Measurements from ENCODE around the gene SLC39A11. TPM values are rescaled to one million over a fixed set of nuclear protein-coding genes. Genes with fewer than 3 reads are reported as not detected.

SLC39A11 gene, protein sequence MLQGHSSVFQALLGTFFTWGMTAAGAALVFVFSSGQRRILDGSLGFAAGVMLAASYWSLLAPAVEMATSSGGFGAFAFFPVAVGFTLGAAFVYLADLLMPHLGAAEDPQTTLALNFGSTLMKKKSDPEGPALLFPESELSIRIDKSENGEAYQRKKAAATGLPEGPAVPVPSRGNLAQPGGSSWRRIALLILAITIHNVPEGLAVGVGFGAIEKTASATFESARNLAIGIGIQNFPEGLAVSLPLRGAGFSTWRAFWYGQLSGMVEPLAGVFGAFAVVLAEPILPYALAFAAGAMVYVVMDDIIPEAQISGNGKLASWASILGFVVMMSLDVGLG
- 19.4 and 20.0 TPM in 2 replicates for polyA plus RNA-seq (2013)

DNA sequence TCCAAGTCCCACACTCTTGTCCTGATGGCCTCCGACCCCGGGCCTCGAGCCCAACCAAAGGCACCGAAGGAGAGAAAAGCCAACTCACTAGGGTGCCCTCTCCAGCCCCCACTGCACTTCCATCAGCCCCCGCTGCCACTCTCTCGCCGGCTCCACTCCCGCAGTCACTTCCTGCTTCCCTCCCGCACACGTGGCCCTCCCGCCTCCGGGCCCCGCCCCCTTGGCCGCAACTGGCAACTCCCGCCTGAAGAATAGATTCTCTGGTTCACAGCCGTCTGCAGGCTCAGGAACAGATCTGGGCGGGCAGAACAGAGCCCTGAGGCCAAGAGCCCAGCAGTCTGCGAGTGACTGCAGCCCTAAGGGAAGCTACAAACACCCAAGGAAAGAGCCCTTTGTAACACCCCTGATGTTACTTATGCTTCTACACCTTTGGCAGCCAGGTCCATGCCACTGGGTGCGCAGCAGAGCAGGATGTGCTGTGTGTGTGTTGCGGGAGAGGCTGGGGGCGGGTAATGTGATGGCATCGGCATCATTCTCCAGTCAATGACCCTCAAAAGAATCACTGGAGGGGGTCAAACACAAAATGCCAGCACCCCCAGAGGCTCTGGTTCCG lies at the start of gene SLC39A11:
SLC39A11 (minus strand) TSS at position 166 of the 613 bp plus-strand sequence. CDS start 3,924 bp downstream, outside the sequence.
- Histone ChIP-seq H3K79me1 (ENCODE audit: low read length) (peaks cover 4% of the 10 kb centered on the region), H3K4me3 (ENCODE audit: low read depth, low read length) (peak within 1 kb of the TSS; percentile 74), H2AK5ac (ENCODE audit: low read length) (no peak within 1 kb of the TSS), H3K36me3 (ENCODE audit: control insufficient read depth in 1 of 2, insufficient read depth in 2 of 2, low read length in 2 of 2) (peaks cover under 1 to 3% of the 10 kb centered on the region in 2 experiments), H3K23ac (ENCODE audit: low read length) (no peak within 1 kb of the TSS), H3K18ac (ENCODE audit: low read length) (peak within 1 kb of the TSS; percentile 31), H2AFZ (ENCODE audit: insufficient read depth, low read length, poor library complexity) (peak within 1 kb of the TSS; percentile 55), H4K91ac (ENCODE audit: low read depth, low read length) (peak within 1 kb of the TSS; percentile 60), H3K27ac (ENCODE audit: low read depth, low read length) (no peak within 1 kb of the TSS), H4K12ac (ENCODE audit: low read depth, low read length) (peak within 1 kb of the TSS; percentile 44), H2BK120ac (ENCODE audit: insufficient read depth, low read length, poor library complexity) (peak within 1 kb of the TSS; percentile 4), H3K14ac (ENCODE audit: low read length) (peak within 1 kb of the TSS; percentile 41), H4K8ac (ENCODE audit: low read depth, low read length) (peak within 1 kb of the TSS; percentile 86), H3K4me1 (ENCODE audit: control insufficient read depth in 1 of 2, insufficient read depth in 2 of 2, low read length in 2 of 2) (peaks cover 10 to 18% of the 10 kb centered on the region in 2 experiments), H3K79me2 (ENCODE audit: control insufficient read depth, insufficient read depth, low read length, poor library complexity) (peaks cover 2% of the 10 kb centered on the region), H3K9ac (ENCODE audit: low read length) (peak within 1 kb of the TSS; percentile 59), H2BK12ac (ENCODE audit: low read length) (peak within 1 kb of the TSS; percentile 64), H3K9me3 (ENCODE audit: insufficient read depth, low read depth, low read length) (no peaks in the 10 kb centered on the region), H3K4ac (ENCODE audit: low read depth, low read length) (peak within 1 kb of the TSS; percentile 34), H3K4me2 (ENCODE audit: low read length) (peak within 1 kb of the TSS; percentile 81), H2BK5ac (ENCODE audit: low read depth, low read length, poor library complexity) (peak within 1 kb of the TSS; percentile 23), H3K27me3 (ENCODE audit: insufficient read depth, low read length) (no peaks in the 10 kb centered on the region)
- no CpG with 5 or more reads among the region's 23 CpGs for WGBS (ENCODE audit: extremely low coverage, insufficient coverage, insufficient read length)
- peak; percentile 88 to 93 for DNase-seq

DNA sequence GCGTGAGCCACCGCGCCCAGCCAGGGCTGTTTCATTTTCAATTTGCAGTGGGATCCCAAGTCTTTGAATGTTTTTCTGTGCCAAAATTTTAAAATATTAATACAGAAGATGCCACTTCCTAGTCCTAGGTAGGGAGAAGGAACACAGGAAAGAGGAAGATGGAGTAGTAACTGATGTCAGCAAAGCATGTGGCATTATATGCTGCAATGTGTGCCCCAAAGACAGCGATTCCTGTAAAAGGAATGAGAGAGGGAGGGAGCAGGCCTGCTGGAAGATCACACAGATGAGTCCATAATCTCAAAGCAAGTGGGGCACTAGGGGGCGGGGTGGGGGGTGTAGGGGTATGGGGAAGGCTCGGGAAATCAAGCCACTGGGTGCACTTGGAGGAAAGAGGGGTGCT lies 48.9 kb upstream of the SLC39A11 start:
- Histone ChIP-seq H4K8ac (ENCODE audit: low read depth, low read length) (no peak overlapping the region), H4K12ac (ENCODE audit: low read depth, low read length) (no peak overlapping the region), H3K23ac (ENCODE audit: low read length) (no peak overlapping the region), H2BK120ac (ENCODE audit: insufficient read depth, low read length, poor library complexity) (no peak overlapping the region), H3K4me2 (ENCODE audit: low read length) (no peak overlapping the region), H4K91ac (ENCODE audit: low read depth, low read length) (no peak overlapping the region), H3K4me3 (ENCODE audit: low read depth, low read length) (no peak overlapping the region), H3K79me1 (ENCODE audit: low read length) (no peaks in the 10 kb centered on the region), H2AFZ (ENCODE audit: insufficient read depth, low read length, poor library complexity) (no peak overlapping the region), H3K18ac (ENCODE audit: low read length) (no peak overlapping the region), H3K27me3 (ENCODE audit: insufficient read depth, low read length) (no peaks in the 10 kb centered on the region), H2AK5ac (ENCODE audit: low read length) (no peak overlapping the region), H2BK12ac (ENCODE audit: low read length) (no peak overlapping the region), H3K36me3 (ENCODE audit: control insufficient read depth in 1 of 2, insufficient read depth in 2 of 2, low read length in 2 of 2) (no peaks in the 10 kb centered on the region), H3K9me3 (ENCODE audit: insufficient read depth, low read depth, low read length) (peaks cover 5% of the 10 kb centered on the region), H3K4ac (ENCODE audit: low read depth, low read length) (no peak overlapping the region), H3K14ac (ENCODE audit: low read length) (no peak overlapping the region), H3K9ac (ENCODE audit: low read length) (no peak overlapping the region), H3K27ac (ENCODE audit: low read depth, low read length) (no peak overlapping the region), H2BK5ac (ENCODE audit: low read depth, low read length, poor library complexity) (no peak overlapping the region), H3K4me1 (ENCODE audit: control insufficient read depth in 1 of 2, insufficient read depth in 2 of 2, low read length in 2 of 2) (no peaks in the 10 kb centered on the region), H3K79me2 (ENCODE audit: control insufficient read depth, insufficient read depth, low read length, poor library complexity) (no peaks in the 10 kb centered on the region)
- no CpG with 5 or more reads among the region's 6 CpGs for WGBS (ENCODE audit: extremely low coverage, insufficient coverage, insufficient read length)
- DNase-seq = no peak

DNA sequence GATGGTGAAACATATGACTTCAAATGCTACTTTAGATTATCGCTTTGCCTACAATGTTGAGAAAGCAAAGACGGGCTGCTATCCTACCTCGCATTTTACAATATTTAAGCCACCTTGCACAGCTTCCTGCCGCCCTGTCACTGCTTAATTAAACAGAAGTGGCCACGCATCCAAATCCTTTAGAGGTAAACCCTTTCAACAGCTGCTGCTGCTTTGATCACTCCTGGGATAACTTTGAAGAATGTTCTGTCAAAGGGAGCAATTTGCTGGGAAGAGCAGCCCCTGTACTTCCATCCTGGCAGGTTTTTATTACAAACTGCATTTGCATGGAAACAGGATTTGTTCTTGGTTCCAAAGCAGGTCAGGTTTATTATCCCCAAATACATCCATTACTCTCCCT lies 48.1 kb upstream of the SLC39A11 start:
- no peak overlapping the region for H3K14ac ChIP-seq (ENCODE audit: low read length)
- H2BK120ac ChIP-seq (ENCODE audit: insufficient read depth, low read length, poor library complexity) = no peak overlapping the region
- H2AFZ ChIP-seq (ENCODE audit: insufficient read depth, low read length, poor library complexity) = no peak overlapping the region
- no CpG with 5 or more reads among the region's 5 CpGs for WGBS (ENCODE audit: extremely low coverage, insufficient coverage, insufficient read length)
- H4K12ac ChIP-seq (ENCODE audit: low read depth, low read length) = no peak overlapping the region
- H4K91ac ChIP-seq (ENCODE audit: low read depth, low read length) = no peak overlapping the region
- H3K36me3 ChIP-seq (ENCODE audit: control insufficient read depth in 1 of 2, insufficient read depth in 2 of 2, low read length in 2 of 2) = no peaks in the 10 kb centered on the region
- no peak overlapping the region for H2BK5ac ChIP-seq (ENCODE audit: low read depth, low read length, poor library complexity)
- no peak overlapping the region for H2BK12ac ChIP-seq (ENCODE audit: low read length)
- H3K23ac ChIP-seq (ENCODE audit: low read length) = no peak overlapping the region
- H3K4me3 ChIP-seq (ENCODE audit: low read depth, low read length) = no peak overlapping the region
- no peak overlapping the region for H3K4ac ChIP-seq (ENCODE audit: low read depth, low read length)
- DNase-seq = no peak
- no peak overlapping the region for H2AK5ac ChIP-seq (ENCODE audit: low read length)
- no peak overlapping the region for H3K27ac ChIP-seq (ENCODE audit: low read depth, low read length)
- no peaks in the 10 kb centered on the region for H3K4me1 ChIP-seq (ENCODE audit: control insufficient read depth in 1 of 2, insufficient read depth in 2 of 2, low read length in 2 of 2)
- H3K9me3 ChIP-seq (ENCODE audit: insufficient read depth, low read depth, low read length) = peaks cover 5% of the 10 kb centered on the region
- no peaks in the 10 kb centered on the region for H3K27me3 ChIP-seq (ENCODE audit: insufficient read depth, low read length)
- no peak overlapping the region for H3K18ac ChIP-seq (ENCODE audit: low read length)
- H3K79me2 ChIP-seq (ENCODE audit: control insufficient read depth, insufficient read depth, low read length, poor library complexity) = no peaks in the 10 kb centered on the region
- no peak overlapping the region for H3K9ac ChIP-seq (ENCODE audit: low read length)
- no peaks in the 10 kb centered on the region for H3K79me1 ChIP-seq (ENCODE audit: low read length)
- H3K4me2 ChIP-seq (ENCODE audit: low read length) = no peak overlapping the region
- H4K8ac ChIP-seq (ENCODE audit: low read depth, low read length) = no peak overlapping the region

DNA sequence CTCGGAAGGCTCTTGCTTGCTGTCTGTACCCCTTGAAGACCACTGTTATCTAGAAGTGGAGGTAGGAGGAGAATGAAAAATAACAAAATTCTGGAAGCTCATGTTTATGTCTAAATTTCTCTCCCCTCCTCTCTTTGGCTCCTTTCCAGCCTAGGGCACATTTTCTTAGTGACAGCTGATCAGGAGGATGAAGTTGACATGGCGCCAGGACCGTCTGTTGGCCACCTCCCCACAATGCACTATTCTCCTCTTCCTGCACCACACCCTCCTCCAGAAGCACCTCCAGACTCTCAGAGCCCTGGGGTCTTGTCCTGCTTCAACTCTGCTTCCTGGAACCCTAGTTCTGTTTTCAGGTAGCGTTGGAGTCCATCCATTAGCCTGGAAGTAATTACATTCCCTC lies 46.8 kb upstream of the SLC39A11 start:
- Histone ChIP-seq H3K23ac (ENCODE audit: low read length) (no peak overlapping the region), H3K79me2 (ENCODE audit: control insufficient read depth, insufficient read depth, low read length, poor library complexity) (no peaks in the 10 kb centered on the region), H4K91ac (ENCODE audit: low read depth, low read length) (no peak overlapping the region), H2BK12ac (ENCODE audit: low read length) (no peak overlapping the region), H3K4me2 (ENCODE audit: low read length) (no peak overlapping the region), H3K27me3 (ENCODE audit: insufficient read depth, low read length) (no peaks in the 10 kb centered on the region), H3K36me3 (ENCODE audit: control insufficient read depth in 1 of 2, insufficient read depth in 2 of 2, low read length in 2 of 2) (no peaks in the 10 kb centered on the region), H3K9ac (ENCODE audit: low read length) (no peak overlapping the region), H3K14ac (ENCODE audit: low read length) (no peak overlapping the region), H3K4me1 (ENCODE audit: control insufficient read depth in 1 of 2, insufficient read depth in 2 of 2, low read length in 2 of 2) (no peaks in the 10 kb centered on the region), H4K12ac (ENCODE audit: low read depth, low read length) (no peak overlapping the region), H3K4ac (ENCODE audit: low read depth, low read length) (no peak overlapping the region), H3K79me1 (ENCODE audit: low read length) (no peaks in the 10 kb centered on the region), H3K18ac (ENCODE audit: low read length) (no peak overlapping the region), H2BK5ac (ENCODE audit: low read depth, low read length, poor library complexity) (no peak overlapping the region), H3K4me3 (ENCODE audit: low read depth, low read length) (no peak overlapping the region), H2BK120ac (ENCODE audit: insufficient read depth, low read length, poor library complexity) (no peak overlapping the region), H3K27ac (ENCODE audit: low read depth, low read length) (no peak overlapping the region), H3K9me3 (ENCODE audit: insufficient read depth, low read depth, low read length) (peaks cover 2% of the 10 kb centered on the region), H2AK5ac (ENCODE audit: low read length) (no peak overlapping the region), H2AFZ (ENCODE audit: insufficient read depth, low read length, poor library complexity) (no peak overlapping the region), H4K8ac (ENCODE audit: low read depth, low read length) (no peak overlapping the region)
- WGBS (ENCODE audit: extremely low coverage, insufficient coverage, insufficient read length) = no CpG with 5 or more reads among the region's 4 CpGs
- DNase-seq = no peak

Measured in trophoblast cell (in vitro differentiated cells and primary cell).